Measurements from ENCODE around the gene IVNS1ABP. TPM values are rescaled to one million over a fixed set of nuclear protein-coding genes. Genes with fewer than 3 reads are reported as not detected.

The IVNS1ABP gene
- total and polyA plus RNA-seq, 2 of the 13 experiments (the other 11 are each of a cell fraction or from before 2014, with no cell fraction given), result 49.1 to 51.7 TPM

GRCh38 chr1:185311589-185312225 is 5.3 kb downstream of the IVNS1ABP start (continued):
- TF ChIP-seq RFX3 (CRISPR knock-in tag; IDR thresholded peaks at IDR 0.05) (no peak), SRSF4 (IDR thresholded peaks at IDR 0.05; ENCODE audit: low read depth, low read length, poor library complexity, severe bottlenecking) (no peak), ZNF224 (CRISPR knock-in tag; IDR thresholded peaks at IDR 0.05) (no peak), ARID5B (CRISPR knock-in tag; IDR thresholded peaks at IDR 0.05) (peak; percentile 29; the same call in 1 of the 2 replicates), ZNF652 (CRISPR knock-in tag; IDR thresholded peaks at IDR 0.05; ENCODE audit: borderline replicate concordance, low read depth) (peak; percentile 93), SRY (CRISPR knock-in tag; IDR thresholded peaks at IDR 0.05) (no peak), GTF3A (CRISPR knock-in tag; conservative IDR thresholded peaks at IDR 0.05) (no peak), ZNF616 (CRISPR knock-in tag; IDR thresholded peaks at IDR 0.05; ENCODE audit: low read depth) (no peak), NR2F2 (IDR thresholded peaks at IDR 0.05; ENCODE audit: borderline replicate concordance, low read depth) (no peak), ZBTB7B (CRISPR knock-in tag; IDR thresholded peaks at IDR 0.05) (no peak), PAXIP1 (CRISPR knock-in tag; conservative IDR thresholded peaks at IDR 0.05) (0 out of 2 replicates have a peak, but pooled peaks have one; percentile 34)

Data from HepG2 (cell line).